ENCODE data around the gene EXD1. TPM values are rescaled to one million over a fixed set of nuclear protein-coding genes. Genes with fewer than 3 reads are reported as not detected.

EXD1 gene
- polyA plus RNA-seq, 2 donors: not detected

Other genes with a start within 250 kb of the EXD1 start
- 10 to 100 TPM in 1 of 2 donors, 1 to 10 TPM in 1; 4.6 to 11.0 TPM for gene INO80, start 114.5 kb downstream of the EXD1 start, polyA plus RNA-seq
- gene CHP1, start 511 bp upstream of the EXD1 start, polyA plus RNA-seq: 10 to 100 TPM; 54.9 to 63.6 TPM
- gene OIP5, start 101.8 kb upstream of the EXD1 start, polyA plus RNA-seq: 1 to 10 TPM; 3.1 to 6.4 TPM
- 10 to 100 TPM; 16.6 to 28.0 TPM for gene NUSAP1, start 102.1 kb upstream of the EXD1 start, polyA plus RNA-seq
- 10 to 100 TPM in 1 of 2 donors, 1 to 10 TPM in 1; 9.2 to 19.0 TPM for gene NDUFAF1, start 171.7 kb upstream of the EXD1 start, polyA plus RNA-seq
- gene RTF1, start 186.3 kb upstream of the EXD1 start, polyA plus RNA-seq: 10 to 100 TPM; 12.2 to 16.2 TPM